ENCODE data around the gene TMEM106A.
"Not testable (repeated sequence)": the region's sequence is repeated elsewhere in the genome, so short reads cannot be mapped to it uniquely, and the experiment has no call there.

The TMEM106A gene

DNA sequence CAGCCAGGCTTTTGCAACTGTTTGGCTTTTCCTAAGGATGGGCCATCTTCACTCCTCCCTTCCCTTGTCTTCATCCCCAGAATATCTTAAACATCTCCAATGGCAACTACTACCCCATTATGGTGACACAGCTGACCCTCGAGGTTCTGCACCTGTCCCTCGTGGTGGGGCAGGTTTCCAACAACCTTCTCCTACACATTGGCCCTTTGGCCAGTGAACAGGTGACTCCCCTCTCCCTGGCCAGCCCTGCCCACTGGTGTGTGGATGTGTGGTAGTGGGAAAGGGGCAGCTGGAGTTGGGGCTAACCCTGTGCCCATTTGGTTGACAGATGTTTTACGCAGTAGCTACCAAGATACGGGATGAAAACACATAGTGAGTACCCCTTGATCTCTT lies 4.7 kb downstream of the TMEM106A start:
- no peak for DNase-seq

DNA sequence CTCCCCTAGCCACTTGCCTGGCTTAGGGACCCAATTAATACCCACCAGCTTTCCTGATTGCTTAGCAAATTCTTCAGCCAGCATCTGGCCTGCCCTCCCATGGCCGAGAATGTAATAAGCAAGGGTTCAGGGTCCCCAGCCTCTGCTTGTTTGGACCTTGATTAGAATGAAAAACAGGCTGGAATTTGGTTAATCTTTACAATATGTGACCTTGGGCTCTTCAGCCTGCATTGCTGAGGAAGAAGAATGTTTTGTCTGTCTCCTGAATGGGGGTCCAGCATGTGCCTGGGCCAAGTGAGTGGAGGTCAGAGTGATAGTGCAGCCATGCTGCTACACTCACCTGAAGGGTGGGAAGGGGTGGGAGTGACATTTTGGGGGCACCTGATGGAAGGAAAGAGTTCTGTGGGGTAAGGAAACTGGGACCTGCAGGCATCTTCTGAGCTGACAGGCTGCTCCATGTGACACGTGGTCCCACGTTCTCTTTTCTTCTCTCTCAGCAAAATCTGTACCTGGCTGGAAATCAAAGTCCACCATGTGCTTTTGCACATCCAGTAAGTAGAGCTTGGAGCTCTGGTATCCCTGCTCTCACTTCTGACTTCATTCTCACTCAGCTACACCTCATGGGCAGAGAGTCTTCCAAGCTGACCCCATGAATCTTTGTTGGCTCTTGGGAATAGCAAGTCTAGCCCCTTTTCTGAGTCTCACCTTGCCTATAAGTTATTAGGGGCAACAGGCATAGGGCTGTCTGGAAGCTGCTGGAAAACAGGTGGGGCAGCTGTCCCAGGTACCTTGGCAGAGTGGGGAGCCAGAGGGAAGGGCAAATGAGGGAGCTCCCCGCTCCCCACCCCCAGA lies 5.3 kb downstream of the TMEM106A start:
- DNase-seq: no peak

DNA sequence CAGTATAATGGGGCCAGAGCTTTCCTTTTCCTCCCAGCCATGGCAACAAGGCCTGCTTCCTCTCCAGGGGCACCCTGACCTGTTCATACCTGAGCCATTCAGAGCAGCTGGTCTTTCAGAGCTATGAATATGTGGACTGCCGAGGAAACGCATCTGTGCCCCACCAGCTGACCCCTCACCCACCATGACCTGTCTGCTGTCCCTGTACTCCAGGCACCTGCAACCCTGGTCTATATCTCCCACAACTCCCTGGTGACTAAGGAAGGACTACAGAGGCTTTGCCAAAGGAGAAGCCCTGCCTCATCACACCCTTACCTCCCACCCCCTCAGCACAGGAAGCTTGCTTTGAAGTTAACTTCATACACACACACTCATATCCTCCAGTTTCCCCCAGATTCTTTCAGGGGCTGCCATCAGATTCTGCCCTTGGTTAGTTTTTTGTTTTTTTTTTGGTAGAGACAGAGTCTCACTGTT lies 6.0 kb downstream of the TMEM106A start:
- no peak for DNase-seq

DNA sequence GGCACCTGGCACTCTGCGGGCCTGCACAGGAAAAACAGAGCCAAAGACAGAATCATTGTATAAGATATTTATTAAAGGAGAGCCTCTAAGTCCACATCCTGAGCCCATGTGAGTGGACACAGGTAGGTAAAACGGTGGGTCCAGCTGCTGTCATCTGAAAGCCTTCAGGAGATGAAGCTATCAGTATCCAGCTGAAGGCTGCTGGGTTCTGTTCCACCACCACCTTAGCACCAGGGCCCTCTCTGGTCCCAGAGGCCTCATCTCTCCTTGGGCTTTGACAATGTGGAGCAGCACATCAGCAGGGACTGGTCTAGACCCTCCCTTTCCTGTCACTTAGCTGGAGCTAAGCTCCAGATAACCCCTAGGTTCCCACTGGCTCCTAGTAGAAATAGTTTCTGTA lies 7.3 kb downstream of the TMEM106A start:
- no peak for DNase-seq

DNA sequence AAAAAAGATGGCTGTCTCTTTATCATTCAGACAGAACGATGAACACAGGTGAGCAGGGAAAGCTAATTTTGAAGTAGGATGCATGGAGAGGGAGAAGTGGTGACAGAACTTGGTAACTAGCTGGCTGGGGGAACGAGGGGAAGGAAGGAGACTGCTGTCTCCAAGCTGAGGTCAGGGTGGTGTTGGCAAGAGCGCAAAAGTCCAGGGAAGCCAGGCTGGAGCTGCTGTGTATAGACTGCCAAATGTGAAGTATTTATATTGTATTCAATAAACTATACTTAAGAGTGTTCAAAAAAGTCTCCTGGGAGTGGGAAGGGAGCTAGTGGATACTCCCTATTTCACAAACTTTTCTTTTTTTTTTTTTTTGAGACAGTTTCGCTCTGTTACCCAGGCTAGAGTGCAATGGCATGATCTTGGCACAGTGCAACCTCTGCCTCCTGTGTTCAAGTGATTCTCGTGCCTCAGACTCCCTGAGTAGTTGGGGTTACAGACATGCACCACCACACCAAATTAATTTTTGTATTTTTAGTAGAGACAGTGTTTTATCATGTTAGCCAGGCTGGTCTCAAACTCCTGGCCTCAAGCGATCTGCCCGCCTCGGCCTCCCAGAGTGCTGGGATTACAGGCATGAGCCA lies 8.2 kb downstream of the TMEM106A start:
- no peak for DNase-seq

- no peak for DNase-seq
These were observed 8.9 kb downstream of the TMEM106A start for GRCh38 chr17:43220511-43221125.

- DNase-seq: no peak
These were observed 12.6 kb downstream of the TMEM106A start for GRCh38 chr17:43224146-43224705.

- DNase-seq: no peak
These were observed 14.7 kb downstream of the TMEM106A start for GRCh38 chr17:43226393-43226792.

GRCh38 chr17:43228020-43228782 lies 16.5 kb downstream of the TMEM106A start, which contains the start of gene CCDC200:
TSS of gene CCDC200 (minus strand) at chr17:43228623. CDS start at chr17:43228554, 69 bp downstream.
- DNase-seq: not testable (repeated sequence)

DNA sequence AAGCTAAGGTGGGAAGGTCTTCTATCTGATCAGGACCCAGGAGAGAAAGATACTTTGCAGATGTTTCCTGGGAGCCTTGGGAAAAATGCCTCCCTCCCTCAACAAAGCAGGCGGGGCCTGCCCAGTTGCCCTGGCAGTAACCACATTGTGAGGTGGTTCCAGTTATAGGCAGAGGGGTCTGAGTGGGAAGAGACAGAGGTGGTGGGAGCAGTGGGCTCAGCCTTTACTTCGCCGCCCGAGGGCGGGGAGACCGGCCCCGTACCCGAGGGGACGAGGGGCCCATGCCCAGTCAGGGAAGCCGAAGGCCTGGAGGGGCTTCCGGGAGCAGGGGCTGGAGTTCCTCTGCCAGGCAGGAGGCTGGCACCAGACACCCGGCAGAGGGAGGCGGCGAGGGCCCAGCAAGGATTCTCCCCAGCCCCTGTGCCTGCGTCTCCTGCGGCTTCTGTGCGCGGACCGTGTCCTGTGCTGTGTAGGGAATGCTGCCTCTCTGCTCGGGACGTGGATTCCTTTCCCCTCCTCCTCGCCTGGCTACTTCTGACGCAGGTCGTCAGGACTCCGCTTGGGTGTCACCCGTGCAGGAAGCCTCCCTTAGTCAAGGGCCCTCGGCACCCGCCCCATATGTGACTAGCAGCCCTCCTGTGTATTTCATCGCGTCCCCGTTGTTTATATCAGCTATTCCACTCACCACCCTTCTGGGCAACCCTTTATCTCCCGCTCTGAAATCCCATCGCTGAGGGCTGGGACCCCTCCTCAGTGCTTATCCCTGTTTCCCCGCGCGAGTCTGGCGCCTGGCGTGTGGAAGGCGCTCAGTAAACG lies 19.7 kb downstream of the TMEM106A start:
- not testable (repeated sequence) for DNase-seq

DNA sequence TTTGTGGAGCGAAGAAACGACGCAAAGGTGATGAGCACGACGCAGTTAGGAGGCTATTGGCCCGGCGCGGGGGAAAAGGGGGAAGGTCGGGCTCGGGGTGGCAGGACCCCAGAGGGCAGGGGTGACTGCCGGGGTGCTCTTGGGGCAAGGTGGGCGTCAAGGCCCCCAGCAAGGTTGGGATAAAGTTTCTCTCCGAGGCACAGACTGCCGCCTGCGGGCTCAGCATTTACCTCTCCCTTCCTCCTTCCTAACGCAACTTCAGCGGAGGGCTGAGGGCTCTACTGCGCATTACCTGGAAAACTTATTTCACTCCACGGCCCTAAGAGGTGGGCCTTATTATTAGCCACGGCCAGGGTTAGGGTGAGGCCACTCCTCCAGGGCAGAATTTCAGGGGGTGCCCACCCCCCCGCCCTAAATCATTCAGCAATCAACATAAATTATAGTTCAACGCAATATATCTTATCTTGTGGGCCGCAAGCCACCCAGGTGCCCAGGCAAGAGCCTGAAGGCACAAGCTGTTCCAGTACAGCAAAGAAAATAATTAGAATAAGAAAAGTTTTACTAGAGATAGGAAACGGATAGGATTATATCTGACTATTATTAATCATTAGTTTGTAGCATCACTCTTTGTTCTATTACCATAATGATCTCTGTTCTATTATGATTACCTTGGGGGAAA lies 20.5 kb downstream of the TMEM106A start:
- DNase-seq: not testable (repeated sequence)

DNA sequence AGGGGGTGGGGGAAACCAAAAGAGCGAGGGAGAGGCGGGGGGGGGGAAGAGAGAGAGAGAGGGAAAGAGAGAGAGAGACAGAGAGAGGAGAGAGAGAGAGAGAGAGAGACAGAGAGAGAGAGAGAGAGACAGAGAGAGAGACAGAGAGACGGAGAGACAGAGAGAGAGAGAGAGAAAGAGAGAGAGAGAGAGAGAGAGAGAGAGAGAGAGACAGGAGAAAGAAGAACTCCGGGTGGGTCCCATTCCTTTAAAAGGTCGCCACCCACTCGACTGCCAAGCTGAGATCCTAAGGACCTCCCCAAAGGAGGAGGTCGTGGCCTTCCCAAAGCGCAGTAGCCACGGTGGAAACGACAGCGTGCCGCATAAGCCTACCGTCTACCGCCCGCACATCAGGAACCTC lies 21.6 kb downstream of the TMEM106A start:
- not testable (repeated sequence) for DNase-seq

DNA sequence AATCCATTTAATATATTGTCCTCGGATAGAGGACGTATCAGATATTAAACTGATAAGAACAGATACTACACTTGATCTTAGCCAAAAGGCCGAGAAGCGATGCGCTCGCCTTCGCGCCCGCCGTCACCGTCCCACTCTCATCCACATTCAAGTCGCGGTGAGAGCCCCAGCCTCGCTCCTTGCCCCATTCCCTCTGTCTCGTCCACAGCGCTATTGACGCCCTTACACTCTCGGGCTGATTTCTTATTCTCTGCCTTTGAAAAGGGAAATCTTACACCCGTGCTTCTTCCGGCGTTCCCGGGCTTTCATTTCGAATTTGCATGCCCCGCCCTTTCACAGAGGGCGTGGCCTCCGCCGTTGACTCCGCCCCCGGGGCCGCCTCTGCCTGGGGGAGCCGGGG lies 22.2 kb downstream of the TMEM106A start, which contains the start of gene RNU2-1:
Gene RNU2-1 (minus strand): TSS at position 101 of the 400 bp plus-strand sequence.
- not testable (repeated sequence) for DNase-seq

- not testable (repeated sequence) for DNase-seq
These were observed 27.9 kb downstream of the TMEM106A start for GRCh38 chr17:43239597-43239996.

GRCh38 chr17:43240596-43241352 lies 29.1 kb downstream of the TMEM106A start:
- DNase-seq: not testable (repeated sequence)

- peak; percentile 62 for DNase-seq
These were observed 34.8 kb downstream of the TMEM106A start for GRCh38 chr17:43246456-43246855.
